C4-2B (cell line): ENCODE results near the gene TSACC.

Experiments
- CTCF ChIP-seq: fragments of 450-650 bp; conservative IDR thresholded peaks from 2 replicates; pipeline ENCODE4 v1.5.1; 2017; ENCODE audit warnings: mild to moderate bottlenecking
- ZFX ChIP-seq: fragments of 450-650 bp; IDR thresholded peaks from 2 replicates; pipeline ENCODE4 v1.6.1; 2017

- no peak for TF ChIP-seq CTCF
- TF ChIP-seq ZFX = no peak
Observed at GRCh38 chr1:156382561-156382960, 44.2 kb downstream of the TSACC start.
